Measurements from ENCODE around the gene FCRLA.

DNA sequence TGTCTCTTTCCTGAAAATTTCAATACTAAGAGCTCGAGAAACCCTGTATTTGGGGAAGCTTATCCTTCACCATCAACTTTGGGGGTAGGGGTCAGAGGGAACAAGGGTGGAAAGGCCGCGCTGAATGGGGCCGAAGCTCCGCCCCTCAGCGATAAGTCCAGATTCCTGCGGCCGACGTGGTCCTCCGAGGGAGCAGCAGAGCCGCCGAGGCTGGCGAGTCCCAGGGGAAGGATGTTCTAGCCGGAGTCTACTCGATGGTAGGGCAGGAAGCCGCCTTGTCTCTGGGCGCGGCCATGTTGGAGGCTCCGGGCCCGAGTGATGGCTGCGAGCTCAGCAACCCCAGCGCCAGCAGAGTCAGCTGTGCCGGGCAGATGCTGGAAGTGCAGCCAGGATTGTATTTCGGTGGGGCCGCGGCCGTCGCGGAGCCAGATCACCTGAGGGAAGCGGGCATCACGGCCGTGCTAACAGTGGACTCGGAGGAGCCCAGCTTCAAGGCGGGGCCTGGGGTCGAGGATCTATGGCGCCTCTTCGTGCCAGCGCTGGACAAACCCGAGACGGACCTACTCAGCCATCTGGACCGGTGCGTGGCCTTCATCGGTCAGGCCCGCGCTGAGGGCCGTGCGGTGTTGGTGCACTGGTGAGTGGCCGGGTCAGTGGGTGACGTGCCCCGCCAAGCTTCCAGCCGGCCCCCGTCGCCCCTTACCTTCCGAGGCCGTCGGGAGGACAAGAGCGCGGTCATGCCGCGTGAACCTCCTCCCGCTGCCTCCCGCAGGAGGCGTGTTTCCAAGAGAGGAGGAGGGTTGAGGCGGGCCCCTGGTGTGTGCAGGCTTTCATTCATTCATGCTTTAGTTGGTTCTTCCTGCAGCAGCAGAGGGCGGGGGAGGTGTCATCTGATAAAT lies 42.7 kb downstream of the FCRLA start, which contains the start of gene DUSP12:
- TF ChIP-seq, protein P1, sequence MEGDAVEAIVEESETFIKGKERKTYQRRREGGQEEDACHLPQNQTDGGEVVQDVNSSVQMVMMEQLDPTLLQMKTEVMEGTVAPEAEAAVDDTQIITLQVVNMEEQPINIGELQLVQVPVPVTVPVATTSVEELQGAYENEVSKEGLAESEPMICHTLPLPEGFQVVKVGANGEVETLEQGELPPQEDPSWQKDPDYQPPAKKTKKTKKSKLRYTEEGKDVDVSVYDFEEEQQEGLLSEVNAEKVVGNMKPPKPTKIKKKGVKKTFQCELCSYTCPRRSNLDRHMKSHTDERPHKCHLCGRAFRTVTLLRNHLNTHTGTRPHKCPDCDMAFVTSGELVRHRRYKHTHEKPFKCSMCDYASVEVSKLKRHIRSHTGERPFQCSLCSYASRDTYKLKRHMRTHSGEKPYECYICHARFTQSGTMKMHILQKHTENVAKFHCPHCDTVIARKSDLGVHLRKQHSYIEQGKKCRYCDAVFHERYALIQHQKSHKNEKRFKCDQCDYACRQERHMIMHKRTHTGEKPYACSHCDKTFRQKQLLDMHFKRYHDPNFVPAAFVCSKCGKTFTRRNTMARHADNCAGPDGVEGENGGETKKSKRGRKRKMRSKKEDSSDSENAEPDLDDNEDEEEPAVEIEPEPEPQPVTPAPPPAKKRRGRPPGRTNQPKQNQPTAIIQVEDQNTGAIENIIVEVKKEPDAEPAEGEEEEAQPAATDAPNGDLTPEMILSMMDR (IDR thresholded peaks at IDR 0.05): no peak
- no peak for TF ChIP-seq EZH2 (IDR thresholded peaks at IDR 0.05; ENCODE audit: borderline replicate concordance, insufficient read depth, low read depth, low read length, poor library complexity, severe bottlenecking)
